Fibroblast of the aortic adventitia (primary cell): Measurements from ENCODE around the gene THADA. TPM values are rescaled to one million over a fixed set of nuclear protein-coding genes. Genes with fewer than 3 reads are reported as not detected.

Experiments
- DNase-seq: peaks from one replicate; pipeline ENCODE4 v3.0.0-alpha.2; 2010; ENCODE audit warnings: low read depth
- H3K4me3 ChIP-seq: 2 replicates; pipeline ENCODE4 v1.5.1; 2011; ENCODE audit warnings: low read depth, mild to moderate bottlenecking, control low read depth, low read length, moderate library complexity
- CTCF ChIP-seq: IDR thresholded peaks from 2 replicates; pipeline ENCODE4 v1.5.1; 2011; ENCODE audit warnings: mild to moderate bottlenecking, low read length, control low read depth, inconsistent platforms; ENCODE audit not compliant: insufficient read depth
- total RNA-seq: library from RNA; depleted of rRNA; stranded (reverse); fragments of >200 nt; gene quantifications from 2 replicates; pipeline ENCODE4 v1.2.3, GENCODE V29; 2012; ENCODE audit warnings: low replicate concordance

The THADA gene
- total RNA-seq, 1 donor = 34.6 TPM

GRCh38 chr2:43420389-43420801 lies 175.4 kb downstream of the THADA start:
- TF ChIP-seq CTCF = no peak
- no peak overlapping the region for H3K4me3 ChIP-seq
- peak; percentile 73 for DNase-seq

- no peak overlapping the region for H3K4me3 ChIP-seq
- peak; percentile 43 for DNase-seq
- TF ChIP-seq CTCF = no peak
Observed at GRCh38 chr2:43419876-43420275, 176.0 kb downstream of the THADA start.

- no peak for TF ChIP-seq CTCF
- DNase-seq = no peak
- no peak overlapping the region for H3K4me3 ChIP-seq
Observed at GRCh38 chr2:43419243-43419642, 176.6 kb downstream of the THADA start.

GRCh38 chr2:43418680-43419079 lies 177.2 kb downstream of the THADA start:
- no peak for TF ChIP-seq CTCF

GRCh38 chr2:43417300-43417699 lies 178.5 kb downstream of the THADA start:
- TF ChIP-seq CTCF = no peak
- no peak overlapping the region for H3K4me3 ChIP-seq
- peak; percentile 64 for DNase-seq

More at GRCh38 chr2:43418680-43419079, 177.2 kb downstream of the THADA start:
- no peak for DNase-seq
- H3K4me3 ChIP-seq = no peak overlapping the region

GRCh38 chr2:43415592-43415991 lies 180.2 kb downstream of the THADA start:
- no peak for DNase-seq
- no peak overlapping the region for H3K4me3 ChIP-seq
- TF ChIP-seq CTCF = no peak

GRCh38 chr2:43414586-43415135 lies 181.2 kb downstream of the THADA start:
- no peak overlapping the region for H3K4me3 ChIP-seq
- no peak for TF ChIP-seq CTCF
- DNase-seq = no peak
